GM18499 (cell line): ENCODE measurements around the gene ZNF609.
"Not testable (repeated sequence)": the region's sequence is repeated elsewhere in the genome, so short reads cannot be mapped to it uniquely, and the experiment has no call there.

Experiments used
- ATAC-seq: cut with Tn5 transposase; IDR thresholded peaks from one replicate; pipeline ENCODE4 v1.9.1; 2021; ENCODE audit warnings: moderate number of reproducible peaks; ENCODE audit not compliant: insufficient read depth, unreplicated experiment

Gene ZNF609

GRCh38 chr15:64456634-64457108 lies 3.7 kb upstream of the ZNF609 start:
- ATAC-seq, result no peak

GRCh38 chr15:64459066-64459781 lies 1.2 kb upstream of the ZNF609 start:
- ATAC-seq, result no peak

DNA sequence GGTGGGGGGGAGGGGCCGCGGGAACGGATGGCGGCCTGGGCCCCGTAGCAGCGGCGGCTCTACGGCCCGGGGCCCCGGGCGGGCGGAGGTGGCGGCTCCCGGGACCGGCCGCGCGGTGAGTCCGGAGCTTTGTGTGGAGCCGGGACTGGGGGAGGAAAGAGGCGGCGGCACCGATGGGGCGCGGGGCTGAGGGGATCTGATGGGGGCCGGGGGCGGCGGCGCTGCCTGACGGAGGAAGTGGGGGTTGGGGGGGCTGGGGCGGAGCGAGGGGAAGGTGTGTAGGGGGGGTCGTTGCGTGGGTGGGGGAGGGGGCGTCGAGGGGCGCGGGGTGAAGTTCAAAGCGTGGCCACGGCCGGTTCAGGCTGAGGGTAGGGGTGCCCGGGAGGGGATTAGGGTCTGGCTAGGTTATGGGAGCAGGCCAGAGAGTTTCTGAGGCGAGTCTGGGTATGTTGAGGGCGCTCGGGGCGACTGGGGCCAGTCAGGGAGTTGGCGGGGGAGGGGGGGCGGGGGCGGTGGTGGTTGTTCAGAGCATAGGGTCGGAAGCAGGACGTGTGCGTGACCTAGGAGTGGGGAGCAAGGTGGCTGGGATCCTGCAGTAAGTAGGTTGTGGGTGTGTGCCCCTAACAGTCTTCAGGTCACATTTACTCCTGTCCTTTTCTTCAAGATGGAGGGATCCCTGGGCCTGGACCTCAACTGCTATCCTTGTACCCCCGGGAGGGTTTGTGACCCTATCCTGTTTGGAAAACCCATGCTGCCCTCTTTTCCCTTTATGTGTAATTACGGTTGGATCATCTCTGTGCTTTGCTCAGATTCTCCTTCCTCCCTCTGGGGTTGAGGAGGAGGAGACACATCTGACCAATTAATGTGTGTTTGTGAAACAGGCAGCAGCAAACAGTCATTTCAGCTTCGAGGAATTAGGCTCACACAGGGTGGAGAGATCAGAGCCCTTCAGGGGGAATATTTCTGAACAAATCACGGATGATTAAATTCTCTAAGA lies 644 bp downstream of the ZNF609 start:
- ATAC-seq, result no peak

DNA sequence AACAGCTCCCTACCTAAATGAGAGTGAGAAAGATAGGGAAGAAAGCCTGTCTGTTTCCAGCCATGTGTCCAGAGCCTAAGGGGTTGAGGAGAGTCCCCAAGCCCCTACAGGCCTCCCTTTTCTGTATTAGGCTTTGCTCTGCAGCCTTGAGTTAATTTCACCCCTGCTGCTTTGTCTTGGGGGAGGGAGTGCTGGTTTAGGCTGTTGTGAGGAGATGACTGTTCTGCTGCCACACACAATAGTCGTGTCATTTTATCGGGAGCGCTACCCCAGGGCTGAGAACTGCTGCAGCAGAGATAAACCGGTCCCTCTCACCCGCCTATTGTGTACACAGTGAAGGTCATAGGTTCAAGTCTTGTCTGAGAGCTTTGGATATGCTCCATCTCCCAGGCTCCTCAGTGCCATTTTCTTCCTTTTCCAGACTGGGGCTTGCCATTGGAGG lies 1.4 kb downstream of the ZNF609 start:
- ATAC-seq, result no peak

- ATAC-seq, result no peak
Measured at GRCh38 chr15:64462492-64462891, 2.1 kb downstream of the ZNF609 start.

- no peak for ATAC-seq
Measured at GRCh38 chr15:64464276-64465005, 4.1 kb downstream of the ZNF609 start.

DNA sequence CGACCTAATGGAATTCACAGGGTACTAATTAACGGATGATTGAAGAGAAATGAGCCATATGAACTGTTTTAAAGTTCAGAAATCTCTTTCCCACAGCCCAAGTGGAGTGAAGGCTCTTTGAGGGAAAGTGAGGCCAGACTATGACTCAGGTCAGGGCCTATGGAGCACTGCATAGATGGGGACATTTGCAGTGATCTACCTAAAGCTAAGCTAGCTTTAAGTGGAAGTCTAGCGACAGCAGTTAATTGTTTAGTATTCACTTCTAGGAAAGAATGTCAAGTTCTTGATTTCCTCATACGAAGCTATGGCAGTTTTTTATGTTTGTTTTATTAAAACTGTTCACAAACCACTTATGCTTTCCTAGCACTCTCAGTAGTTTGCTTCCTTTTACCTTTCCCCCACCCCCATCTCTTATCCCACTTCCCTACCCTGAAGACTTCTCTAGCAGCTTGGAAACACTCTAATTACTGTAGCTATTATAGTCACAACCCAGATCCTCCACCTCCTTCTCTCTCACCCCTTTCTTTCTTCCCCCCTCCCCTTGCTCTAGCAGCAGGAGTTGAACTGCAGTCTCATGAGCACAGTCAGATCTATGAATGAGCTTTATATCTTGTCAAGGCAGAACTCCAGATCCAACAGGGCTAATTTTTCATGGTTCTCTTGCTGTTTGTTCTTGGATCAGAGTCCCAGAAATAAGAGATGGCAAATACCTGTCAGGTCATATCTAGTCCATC lies 6.2 kb downstream of the ZNF609 start:
- ATAC-seq, result no peak

DNA sequence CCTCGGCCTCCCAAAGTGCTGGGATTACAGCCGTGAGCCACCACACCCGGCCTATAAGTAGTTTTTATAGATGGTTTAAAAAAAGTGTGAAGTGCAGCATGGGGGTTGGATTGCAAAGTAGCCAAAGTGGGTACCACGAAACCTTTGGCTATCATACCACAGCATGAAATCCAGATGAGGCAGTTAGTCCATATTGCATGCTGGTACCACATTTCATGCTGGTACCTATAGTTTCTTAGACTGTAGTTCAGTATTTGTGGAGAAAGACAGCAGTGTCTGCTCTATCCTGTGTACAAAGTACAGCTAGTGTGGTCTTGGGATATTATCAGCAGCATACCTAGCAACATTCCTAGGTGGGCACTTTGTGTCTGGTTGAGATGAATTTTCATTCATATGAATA lies 11.8 kb downstream of the ZNF609 start:
- ATAC-seq, result no peak

- no peak for ATAC-seq
Measured at GRCh38 chr15:64474846-64475245, 14.5 kb downstream of the ZNF609 start.

DNA sequence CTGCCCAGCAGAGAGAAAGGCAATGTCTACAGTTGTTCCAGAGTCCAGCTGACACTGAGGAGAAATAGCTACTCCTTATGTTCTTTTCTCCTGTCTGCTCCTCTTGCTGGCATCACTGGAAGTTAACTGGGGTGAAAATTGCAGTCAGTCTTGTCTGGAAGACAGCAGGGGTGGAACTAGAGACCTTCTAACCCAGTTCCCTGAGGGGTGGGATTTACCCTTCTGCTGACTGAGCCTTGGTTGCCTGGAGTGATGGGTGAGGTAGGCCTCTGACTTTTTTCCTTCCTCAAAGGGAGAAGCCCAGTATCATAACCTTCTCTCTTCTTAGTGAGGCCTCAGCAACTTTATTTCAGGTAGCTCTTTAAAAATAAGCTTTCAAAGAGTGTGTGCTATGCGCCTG lies 16.2 kb downstream of the ZNF609 start:
- no peak for ATAC-seq

GRCh38 chr15:64478863-64479262 lies 18.5 kb downstream of the ZNF609 start:
- no peak for ATAC-seq

- ATAC-seq, result no peak
Measured at GRCh38 chr15:64480891-64481290, 20.5 kb downstream of the ZNF609 start.

- no peak for ATAC-seq
Measured at GRCh38 chr15:64483749-64484148, 23.4 kb downstream of the ZNF609 start.

DNA sequence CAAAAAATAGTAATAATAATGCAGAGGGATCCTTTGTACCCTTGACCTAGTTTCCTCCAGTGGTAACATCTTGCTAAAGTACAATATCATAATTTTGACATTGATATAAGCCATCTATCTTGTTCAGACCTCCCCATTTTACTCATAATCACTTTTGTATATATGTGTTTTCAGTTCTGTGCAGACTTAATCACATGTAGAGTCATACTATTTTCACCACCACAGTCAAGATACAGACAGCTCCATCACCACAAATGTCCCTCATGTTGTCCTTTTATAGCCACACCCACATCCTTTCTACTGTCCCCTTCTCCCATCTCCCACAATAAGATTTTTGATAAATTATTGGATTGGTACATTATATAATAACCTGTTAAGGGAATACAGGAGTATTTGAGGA lies 25.4 kb downstream of the ZNF609 start:
- ATAC-seq, result no peak

DNA sequence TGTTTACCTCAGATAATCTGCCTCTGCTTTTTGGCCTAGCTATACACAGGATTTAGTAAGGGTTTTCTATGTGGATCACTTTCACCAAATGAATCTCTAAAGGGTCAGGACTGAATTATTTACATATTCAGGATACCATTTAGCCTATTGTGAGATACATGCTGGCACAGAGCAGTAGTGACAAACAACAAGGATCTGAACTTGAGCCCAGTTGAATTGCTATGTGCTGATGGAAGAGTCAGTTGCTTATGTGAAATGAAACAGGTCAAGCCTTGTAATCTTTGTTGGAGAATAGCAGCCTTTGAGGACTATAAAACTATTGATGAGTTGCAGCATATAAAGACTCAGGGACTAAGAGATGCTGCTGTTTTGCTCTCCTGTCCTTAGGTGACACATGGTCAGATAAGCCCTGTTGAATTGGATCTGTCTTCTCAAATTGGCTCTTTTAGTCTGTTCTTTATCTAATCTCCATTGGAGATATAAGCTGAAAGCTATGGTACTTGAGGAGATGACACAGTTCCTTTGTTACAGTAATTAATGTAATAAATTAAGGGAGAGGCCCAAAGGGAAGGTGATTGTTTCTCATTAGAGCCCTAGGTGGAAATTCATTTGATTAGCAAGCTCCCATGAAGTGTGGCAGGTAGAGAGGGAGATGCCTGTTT lies 30.4 kb downstream of the ZNF609 start:
- ATAC-seq, result no peak

- ATAC-seq, result no peak
Measured at GRCh38 chr15:64493641-64494040, 33.3 kb downstream of the ZNF609 start.

DNA sequence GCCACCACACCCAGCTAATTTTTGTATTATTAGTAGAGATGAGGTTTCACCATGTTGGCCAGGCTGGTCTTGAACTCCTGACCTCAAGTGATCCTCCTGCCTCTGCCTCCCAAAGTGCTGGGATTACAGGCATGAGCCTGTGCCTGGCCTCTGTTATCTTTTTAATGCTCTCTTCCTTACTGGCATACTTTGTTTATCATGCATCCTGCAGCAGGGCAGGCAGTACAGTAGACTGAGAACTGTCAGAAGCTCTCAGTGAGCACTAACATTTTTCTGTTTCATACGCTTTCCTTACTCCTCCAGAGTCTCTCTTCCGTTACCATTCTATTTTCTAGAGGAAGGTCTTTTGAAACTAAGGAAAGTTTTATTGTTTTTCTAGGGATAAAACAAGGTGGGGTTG lies 35.6 kb downstream of the ZNF609 start:
- ATAC-seq, result not testable (repeated sequence)

DNA sequence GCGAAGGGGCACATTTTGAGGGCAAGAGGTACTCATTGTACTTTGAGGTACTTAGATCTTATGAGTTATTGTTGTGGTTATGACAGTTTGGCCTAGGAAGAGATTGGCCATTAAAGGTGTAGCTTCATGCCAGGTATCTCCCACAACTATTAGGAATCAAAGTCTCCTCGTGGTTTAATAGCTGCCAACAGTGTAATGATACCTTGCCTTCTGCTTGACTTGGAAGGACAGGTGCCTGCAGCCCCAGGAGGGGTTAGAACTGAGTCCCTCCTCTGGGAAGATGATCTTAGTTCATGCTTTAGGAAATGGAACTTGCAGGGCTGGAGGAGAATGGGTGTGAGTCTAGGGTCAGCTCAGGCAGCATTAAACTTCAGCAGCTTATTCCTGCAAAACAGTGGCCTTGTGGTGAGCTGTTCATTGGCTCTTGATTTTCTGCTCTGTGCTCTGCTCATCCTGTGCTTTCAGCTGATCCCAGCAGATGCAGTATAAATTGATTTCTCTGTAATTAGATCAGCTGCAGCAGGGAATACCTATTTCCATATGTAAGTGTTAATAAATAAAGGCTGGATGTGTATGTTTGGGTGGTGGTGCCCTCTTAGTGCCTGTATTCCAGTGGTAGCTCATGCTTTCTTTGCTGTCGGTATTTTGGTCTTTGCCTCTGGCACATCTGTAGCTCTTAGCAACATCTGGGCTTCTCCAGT lies 40.5 kb downstream of the ZNF609 start:
- ATAC-seq, result no peak

- no peak for ATAC-seq
Measured at GRCh38 chr15:64501396-64501715, 41.0 kb downstream of the ZNF609 start.
